Measurements from ENCODE around the gene APOA5.
A peak's percentile ranks its signal among the peaks of the same experiment; 100 is the strongest.
"Not testable (repeated sequence)": the region's sequence is repeated elsewhere in the genome, so short reads cannot be mapped to it uniquely, and the experiment has no call there.

Gene APOA5, protein sequence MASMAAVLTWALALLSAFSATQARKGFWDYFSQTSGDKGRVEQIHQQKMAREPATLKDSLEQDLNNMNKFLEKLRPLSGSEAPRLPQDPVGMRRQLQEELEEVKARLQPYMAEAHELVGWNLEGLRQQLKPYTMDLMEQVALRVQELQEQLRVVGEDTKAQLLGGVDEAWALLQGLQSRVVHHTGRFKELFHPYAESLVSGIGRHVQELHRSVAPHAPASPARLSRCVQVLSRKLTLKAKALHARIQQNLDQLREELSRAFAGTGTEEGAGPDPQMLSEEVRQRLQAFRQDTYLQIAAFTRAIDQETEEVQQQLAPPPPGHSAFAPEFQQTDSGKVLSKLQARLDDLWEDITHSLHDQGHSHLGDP

DNA sequence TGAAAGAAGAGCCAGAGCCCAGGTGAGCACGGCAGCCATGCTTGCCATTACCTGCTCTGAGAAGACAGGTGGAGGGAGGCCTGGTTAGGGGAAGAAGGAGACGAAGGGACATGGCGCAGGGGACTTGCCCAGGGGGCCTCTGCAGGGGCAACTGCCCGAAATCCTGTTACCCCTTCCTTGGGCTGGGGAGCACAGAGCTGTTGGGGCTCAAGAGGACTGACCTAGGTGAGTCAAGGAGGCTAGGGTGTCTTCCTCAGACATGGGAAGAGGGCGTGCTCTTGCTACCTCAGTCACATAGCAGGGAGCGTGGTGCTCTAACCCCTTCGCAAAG, at the start of gene APOA5:
Gene APOA5 (minus strand): TSS at position 67 of the 331 bp plus-strand sequence. CDS start 19 bp downstream, at position 48.
- no peak for DNase-seq (ENCODE audit: low read depth in 1 of 2, low spot score in 1 of 2)

DNA sequence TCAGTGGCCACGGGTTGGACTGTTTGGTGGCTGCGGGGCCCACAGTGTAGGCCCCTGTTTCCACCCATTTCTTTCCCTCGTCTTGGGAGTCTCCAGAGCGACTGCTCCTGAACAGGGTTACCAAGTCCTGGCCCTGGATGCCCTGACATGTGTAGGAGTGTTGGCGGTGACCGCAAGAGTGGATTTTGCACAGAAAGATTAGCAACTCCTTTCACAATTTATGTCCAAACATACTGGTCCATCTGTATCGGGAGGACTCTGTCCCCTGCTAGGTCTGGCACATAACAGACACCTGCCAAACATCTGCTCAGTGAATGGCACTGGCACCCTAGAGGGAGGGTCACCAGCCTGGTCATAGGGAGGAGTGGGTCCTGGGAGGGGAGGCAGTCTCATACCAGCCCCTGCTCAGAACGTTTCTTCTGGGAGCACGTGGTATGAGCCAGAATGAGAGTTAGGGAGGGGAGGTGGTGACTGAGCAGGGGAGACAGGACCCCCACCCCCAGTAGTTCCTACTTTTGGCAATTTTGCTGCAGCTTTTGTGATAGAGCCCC, 49.1 kb upstream of the APOA5 start:
- no peak for DNase-seq (ENCODE audit: low read depth in 1 of 2, low spot score in 1 of 2)

DNA sequence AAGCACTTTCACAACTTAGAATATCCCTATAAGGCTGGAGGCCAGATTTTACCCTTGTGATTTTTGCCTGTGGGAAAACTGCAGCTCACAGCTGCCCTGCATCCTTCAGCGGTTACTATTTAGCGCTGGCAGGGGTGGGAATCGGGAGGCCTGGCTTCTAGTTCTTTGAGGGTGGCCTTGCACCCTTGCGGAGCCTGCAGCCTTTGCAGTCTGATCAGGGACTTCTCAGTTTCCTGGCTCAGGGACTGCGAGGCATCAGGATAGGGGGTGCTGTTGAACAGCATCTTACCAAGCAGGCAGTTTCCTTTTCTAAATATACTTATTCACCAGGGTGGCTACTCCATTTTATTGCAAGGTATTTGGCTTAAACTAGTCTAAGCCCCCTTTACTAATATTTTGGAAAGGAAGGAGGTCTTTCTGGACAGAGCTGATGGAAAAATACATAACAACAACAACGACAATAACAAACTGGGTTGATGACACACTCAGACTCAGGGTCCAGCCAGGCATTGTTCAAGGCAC, 48.6 kb upstream of the APOA5 start:
- no peak for DNase-seq (ENCODE audit: low read depth in 1 of 2, low spot score in 1 of 2)

DNA sequence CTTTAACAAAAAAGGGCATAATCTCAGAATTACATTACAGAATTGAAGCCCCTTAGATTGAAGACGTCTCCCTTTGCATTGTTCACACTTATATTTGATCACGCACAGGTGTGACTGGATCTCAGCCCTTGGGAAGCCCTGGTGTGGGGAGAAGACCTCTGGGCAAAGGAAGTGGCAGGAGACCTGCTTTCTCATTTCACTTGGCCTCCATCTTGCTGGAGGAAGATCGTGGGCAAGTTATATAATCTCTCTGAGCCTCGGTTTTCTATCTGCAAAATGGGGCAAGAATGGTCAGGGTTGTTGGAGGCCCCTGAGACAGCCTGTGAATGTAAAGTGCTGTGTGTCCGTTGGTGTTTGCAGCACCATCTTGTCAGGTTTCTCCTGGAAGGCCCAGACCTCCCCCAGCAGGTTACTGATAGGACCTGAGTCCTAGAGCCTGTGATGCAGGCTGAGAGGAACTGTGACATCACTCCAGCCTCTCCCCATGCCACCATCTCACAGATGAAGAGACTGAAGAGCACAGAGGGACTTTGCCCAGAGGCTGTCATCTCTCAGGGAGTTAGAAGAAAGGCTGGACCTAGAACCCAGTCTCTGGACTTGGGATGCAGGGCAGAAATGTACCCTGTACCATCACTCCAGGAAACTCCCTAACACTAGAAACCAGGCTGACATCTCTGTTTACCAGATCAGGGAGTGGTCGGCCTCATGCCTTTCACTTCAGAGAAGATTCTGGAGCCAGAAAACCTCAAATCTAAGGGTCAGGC, 46.8 kb upstream of the APOA5 start:
- DNase-seq (ENCODE audit: low read depth in 1 of 2, low spot score in 1 of 2): no peak

DNA sequence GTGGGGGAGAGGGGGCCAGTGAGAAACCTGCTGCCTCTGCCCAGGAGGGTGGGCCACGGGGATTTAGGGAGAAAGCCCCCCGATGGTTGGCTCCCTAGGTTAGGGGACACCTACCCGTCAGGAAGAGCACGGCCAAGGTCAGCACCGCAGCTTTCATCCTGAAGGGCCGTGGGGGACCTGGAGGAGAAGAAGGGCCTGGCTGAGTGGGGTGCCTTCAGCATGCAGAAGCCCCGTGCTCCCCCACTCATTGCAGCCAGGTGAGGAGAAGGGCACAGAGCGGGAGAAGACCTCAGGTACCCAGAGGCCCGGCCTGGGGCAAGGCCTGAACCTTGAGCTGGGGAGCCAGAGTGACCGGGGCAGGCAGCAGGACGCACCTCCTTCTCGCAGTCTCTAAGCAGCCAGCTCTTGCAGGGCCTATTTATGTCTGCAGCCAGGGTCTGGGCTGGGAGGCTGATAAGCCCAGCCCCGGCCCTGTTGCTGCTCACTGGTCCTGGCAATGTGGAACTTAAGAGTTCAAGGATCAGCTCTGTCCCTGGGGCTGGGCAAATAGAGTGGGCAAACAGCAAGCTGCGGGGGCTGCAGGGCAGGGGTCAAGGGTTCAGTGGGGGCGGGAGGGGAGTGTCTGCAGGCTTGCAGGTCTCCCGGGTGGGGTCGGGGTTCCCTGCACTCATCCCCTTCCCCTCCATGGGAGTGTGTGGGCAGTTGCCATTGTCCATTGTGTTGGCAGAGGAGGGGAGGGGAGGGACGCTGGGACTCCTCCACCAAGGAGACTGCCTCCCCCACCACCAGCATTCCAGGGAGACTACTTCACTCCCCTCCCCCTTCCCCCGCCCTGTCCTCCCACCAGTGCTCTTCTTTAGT, 45.8 kb upstream of the APOA5 start, which contains the start of gene APOA1:
Gene APOA1 (minus strand): TSS at position 392 of the 861 bp plus-strand sequence. CDS start 235 bp downstream, at position 157.
- no peak for DNase-seq (ENCODE audit: low read depth in 1 of 2, low spot score in 1 of 2)

DNA sequence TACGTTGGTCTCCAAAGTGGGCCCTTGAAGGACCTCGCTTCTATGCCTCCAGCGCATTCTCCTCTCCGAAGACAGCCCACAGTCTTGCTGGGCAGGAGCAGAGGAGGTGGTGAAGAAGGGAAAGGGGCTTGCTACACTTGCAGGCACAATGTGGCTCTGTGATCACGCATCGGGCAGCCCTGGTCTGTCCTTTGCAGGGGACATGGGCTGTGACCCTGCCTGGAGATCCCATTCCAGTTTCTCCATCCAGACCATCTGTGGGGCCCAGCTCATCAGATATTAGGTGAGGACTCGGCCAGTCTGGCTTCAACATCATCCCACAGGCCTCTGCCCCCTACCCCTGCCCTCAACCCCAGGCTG, 44.9 kb upstream of the APOA5 start:
- no peak for DNase-seq (ENCODE audit: low read depth in 1 of 2, low spot score in 1 of 2)

DNA sequence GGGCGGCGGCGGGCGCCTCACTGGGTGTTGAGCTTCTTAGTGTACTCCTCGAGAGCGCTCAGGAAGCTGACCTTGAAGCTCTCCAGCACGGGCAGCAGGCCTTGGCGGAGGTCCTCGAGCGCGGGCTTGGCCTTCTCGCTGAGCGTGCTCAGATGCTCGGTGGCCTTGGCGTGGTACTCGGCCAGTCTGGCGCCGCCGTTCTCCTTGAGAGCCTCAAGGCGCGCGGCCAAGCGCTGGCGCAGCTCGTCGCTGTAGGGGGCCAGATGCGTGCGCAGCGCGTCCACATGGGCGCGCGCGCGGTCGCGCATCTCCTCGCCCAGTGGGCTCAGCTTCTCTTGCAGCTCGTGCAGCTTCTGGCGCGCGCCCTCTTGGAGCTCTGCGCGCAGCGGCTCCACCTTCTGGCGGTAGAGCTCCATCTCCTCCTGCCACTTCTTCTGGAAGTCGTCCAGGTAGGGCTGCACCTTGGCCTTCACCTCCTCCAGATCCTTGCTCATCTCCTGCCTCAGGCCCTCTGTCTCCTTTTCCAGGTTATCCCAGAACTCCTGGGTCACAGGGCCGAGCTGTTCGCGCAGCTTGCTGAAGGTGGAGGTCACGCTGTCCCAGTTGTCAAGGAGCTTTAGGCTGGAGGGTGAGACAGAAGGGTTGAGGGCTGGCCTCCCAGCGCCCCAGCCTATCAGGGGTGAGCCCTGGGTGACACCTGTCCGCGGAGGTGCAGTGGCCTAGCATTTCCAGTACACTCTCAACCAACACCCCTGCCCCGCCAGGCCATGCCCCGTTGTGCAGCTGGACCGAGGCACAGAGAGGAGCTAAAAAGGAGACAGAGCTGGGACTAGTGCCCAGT, 44.3 kb upstream of the APOA5 start:
- peak; percentile 46 to 62 for DNase-seq (ENCODE audit: low read depth in 1 of 2, low spot score in 1 of 2)

DNA sequence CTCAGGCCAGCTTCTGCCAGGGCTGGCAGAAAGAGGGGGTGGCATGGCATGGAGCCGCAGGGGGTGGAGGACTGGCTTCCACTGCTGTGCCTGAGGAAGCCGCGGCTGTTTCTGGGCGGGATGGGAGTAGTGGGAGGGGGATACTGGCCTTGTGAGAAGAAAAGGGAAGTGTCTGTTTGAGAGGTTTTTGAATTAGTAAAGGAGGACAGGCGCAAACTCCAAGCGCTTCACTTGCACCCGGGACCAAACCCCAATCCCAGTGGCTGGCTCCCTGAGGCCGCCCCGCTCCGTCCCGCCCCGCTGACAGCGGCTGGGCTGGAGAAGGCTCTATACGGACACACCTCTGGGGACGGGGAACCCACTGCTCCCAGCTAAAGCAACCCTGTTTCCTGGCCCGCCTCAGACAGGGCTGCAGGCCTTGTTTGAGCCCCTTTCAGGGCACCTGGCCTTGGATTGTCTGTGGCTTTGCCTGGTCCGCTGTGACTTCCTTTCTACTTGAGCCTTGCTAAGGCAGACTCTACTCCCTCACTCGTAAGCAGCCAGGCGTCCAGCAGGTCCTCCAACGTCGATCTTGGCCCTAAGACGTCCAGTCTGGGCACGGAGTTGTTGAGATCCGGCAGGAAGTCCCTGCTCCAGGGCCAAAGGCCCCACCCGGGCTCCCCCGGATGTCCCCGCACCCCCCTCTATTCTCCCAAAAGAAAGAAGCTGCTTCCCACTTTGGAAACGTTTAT, 43.5 kb upstream of the APOA5 start:
- DNase-seq (ENCODE audit: low read depth in 1 of 2, low spot score in 1 of 2): no peak

DNA sequence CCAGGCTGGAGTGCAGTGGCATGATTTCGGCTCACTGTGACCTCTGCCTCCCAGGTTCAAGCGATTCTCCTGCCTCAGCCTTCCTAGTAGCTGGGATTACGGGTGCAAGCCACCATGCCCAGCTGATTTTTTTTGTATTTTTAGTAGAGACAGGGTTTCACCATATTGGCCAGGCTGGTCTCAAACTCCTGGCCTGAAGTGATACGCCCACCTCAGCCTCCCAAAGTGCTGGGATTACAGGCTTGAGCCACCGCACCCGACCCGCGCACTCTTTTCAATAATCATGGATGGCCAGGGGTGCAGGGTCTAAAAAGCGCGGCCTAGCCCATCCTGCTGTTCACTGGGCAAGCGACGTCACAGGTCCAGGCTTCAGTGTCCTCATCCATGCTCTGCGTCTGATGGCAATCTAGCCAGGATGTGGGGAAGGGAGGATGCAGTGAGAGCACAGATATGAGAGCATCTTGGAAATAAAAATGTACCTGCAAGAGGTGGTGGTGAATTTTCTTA, 42.9 kb upstream of the APOA5 start:
- DNase-seq (ENCODE audit: low read depth in 1 of 2, low spot score in 1 of 2): not testable (repeated sequence)

DNA sequence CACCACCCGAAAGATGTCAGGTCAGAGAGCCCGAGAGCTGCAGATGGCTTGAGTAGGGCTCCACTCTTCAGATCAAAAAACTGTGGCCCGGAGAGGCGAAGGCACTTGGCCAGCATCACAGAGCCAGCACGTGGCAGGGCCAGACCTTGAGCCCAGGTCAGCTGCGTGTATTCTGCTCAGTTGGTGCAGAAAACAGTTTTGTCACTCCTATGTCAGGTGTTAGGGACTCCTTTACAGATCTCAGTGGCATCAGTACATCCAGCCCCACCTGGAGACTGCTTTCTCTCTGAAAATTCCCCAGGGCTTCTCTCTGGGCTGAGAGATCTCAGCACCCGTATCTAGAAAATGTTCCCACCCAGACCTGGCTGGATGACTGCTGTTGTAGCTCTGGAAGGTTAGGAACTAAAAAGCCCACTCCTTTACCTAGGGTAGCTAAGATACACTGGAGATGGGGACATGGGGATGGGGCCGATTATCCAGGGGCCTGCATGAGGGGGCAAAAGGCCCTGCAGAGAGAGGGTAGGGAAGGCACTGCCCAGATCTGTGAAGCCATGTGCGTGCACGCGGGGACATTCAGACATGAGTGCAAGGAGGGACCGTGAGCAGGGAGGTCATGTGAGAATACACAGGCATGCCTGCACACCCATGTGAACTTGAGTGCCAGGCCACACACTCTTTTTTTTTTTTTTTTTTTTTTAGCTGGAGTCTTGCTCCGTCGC, 42.3 kb upstream of the APOA5 start:
- DNase-seq (ENCODE audit: low read depth in 1 of 2, low spot score in 1 of 2): no peak

DNA sequence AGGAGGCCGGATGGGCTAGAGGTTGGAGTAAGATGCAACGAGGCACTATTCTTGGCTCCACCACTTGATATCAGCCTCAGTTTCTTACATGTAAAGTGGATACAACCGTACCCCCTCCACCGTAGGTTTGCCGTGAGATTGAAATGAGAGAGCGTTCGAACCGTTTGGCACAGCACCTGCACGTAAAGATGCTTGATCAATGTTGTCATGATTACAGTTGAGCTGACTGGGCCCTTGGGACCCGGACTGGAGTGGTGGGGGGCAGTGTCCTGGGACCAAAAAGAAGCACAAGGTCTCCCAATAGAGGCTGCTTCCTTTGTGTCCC, 41.8 kb upstream of the APOA5 start:
- no peak for DNase-seq (ENCODE audit: low read depth in 1 of 2, low spot score in 1 of 2)

DNA sequence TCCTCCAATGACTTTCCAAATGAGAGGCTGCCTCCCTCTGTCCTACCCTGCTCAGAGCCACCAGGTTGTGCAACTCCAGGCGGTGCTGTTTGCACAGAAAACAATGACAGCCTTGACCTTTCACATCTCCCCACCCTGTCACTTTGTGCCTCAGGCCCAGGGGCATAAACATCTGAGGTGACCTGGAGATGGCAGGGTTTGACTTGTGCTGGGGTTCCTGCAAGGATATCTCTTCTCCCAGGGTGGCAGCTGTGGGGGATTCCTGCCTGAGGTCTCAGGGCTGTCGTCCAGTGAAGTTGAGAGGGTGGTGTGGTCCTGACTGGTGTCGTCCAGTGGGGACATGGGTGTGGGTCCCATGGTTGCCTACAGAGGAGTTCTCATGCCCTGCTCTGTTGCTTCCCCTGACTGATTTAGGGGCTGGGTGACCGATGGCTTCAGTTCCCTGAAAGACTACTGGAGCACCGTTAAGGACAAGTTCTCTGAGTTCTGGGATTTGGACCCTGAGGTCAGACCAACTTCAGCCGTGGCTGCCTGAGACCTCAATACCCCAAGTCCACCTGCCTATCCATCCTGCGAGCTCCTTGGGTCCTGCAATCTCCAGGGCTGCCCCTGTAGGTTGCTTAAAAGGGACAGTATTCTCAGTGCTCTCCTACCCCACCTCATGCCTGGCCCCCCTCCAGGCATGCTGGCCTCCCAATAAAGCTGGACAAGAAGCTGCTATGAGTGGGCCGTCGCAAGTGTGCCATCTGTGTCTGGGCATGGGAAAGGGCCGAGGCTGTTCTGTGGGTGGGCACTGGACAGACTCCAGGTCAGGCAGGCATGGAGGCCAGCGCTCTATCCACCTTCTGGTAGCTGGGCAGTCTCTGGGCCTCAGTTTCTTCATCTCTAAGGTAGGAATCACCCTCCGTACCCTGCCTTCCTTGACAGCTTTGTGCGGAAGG, 40.9 kb upstream of the APOA5 start:
- no peak for DNase-seq (ENCODE audit: low read depth in 1 of 2, low spot score in 1 of 2)

DNA sequence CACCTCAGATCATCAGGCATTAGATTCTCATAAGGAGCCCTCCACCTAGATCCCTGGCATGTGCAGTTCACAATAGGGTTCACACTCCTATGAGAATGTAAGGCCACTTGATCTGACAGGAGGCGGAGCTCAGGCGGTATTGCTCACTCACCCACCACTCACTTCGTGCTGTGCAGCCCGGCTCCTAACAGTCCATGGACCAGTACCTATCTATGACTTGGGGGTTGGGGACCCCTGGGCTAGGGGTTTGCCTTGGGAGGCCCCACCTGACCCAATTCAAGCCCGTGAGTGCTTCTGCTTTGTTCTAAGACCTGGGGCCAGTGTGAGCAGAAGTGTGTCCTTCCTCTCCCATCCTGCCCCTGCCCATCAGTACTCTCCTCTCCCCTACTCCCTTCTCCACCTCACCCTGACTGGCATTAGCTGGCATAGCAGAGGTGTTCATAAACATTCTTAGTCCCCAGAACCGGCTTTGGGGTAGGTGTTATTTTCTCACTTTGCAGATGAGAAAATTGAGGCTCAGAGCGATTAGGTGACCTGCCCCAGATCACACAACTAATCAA, 40.2 kb upstream of the APOA5 start:
- DNase-seq (ENCODE audit: low read depth in 1 of 2, low spot score in 1 of 2): no peak

DNA sequence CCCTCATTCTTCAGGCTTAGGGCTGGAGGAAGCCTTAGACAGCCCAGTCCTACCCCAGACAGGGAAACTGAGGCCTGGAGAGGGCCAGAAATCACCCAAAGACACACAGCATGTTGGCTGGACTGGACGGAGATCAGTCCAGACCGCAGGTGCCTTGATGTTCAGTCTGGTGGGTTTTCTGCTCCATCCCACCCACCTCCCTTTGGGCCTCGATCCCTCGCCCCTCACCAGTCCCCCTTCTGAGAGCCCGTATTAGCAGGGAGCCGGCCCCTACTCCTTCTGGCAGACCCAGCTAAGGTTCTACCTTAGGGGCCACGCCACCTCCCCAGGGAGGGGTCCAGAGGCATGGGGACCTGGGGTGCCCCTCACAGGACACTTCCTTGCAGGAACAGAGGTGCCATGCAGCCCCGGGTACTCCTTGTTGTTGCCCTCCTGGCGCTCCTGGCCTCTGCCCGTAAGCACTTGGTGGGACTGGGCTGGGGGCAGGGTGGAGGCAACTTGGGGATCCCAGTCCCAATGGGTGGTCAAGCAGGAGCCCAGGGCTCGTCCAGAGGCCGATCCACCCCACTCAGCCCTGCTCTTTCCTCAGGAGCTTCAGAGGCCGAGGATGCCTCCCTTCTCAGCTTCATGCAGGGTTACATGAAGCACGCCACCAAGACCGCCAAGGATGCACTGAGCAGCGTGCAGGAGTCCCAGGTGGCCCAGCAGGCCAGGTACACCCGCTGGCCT, 38.7 kb upstream of the APOA5 start:
- no peak for DNase-seq (ENCODE audit: low read depth in 1 of 2, low spot score in 1 of 2)

DNA sequence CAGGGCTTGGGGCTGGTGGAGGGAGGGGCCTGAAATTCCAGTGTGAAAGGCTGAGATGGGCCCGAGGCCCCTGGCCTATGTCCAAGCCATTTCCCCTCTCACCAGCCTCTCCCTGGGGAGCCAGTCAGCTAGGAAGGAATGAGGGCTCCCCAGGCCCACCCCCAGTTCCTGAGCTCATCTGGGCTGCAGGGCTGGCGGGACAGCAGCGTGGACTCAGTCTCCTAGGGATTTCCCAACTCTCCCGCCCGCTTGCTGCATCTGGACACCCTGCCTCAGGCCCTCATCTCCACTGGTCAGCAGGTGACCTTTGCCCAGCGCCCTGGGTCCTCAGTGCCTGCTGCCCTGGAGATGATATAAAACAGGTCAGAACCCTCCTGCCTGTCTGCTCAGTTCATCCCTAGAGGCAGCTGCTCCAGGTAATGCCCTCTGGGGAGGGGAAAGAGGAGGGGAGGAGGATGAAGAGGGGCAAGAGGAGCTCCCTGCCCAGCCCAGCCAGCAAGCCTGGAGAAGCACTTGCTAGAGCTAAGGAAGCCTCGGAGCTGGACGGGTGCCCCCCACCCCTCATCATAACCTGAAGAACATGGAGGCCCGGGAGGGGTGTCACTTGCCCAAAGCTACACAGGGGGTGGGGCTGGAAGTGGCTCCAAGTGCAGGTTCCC, 38.0 kb upstream of the APOA5 start, which contains the start of gene APOC3:
Gene APOC3 (plus strand): TSS at position 383 of the 659 bp plus-strand sequence. CDS start 676 bp downstream, outside the sequence.
- DNase-seq (ENCODE audit: low read depth in 1 of 2, low spot score in 1 of 2): no peak

Measured in activated CD4-positive, alpha-beta T cell treated with anti-CD3 and anti-CD28 coated beads, Interleukin-2, amount 50 U/mL, for 24 hours (primary cell).